GM12875 (cell line): Measurements from ENCODE around the gene TAF7.
"Not testable (repeated sequence)": the region's sequence is repeated elsewhere in the genome, so short reads cannot be mapped to it uniquely, and the experiment has no call there.

Experiments used
- H3K4me3 ChIP-seq: one replicate; pipeline ENCODE4 v1.5.1; 2011; ENCODE audit warnings: low read depth, low read length, control low read depth
- CTCF ChIP-seq: IDR thresholded peaks from 2 replicates; pipeline ENCODE4 v1.5.1; 2011; ENCODE audit warnings: low read depth, mild to moderate bottlenecking, control low read depth, inconsistent platforms, low read length, moderate library complexity, borderline replicate concordance; ENCODE audit not compliant: insufficient read depth

TAF7 gene

GRCh38 chr5:141330299-141331080 is 9.9 kb upstream of the TAF7 start, which contains the start of gene PCDHGA1:
PCDHGA1 (plus strand) TSS chr5:141330514.
- TF ChIP-seq CTCF = peak; percentile 40; the same call in 1 of the 2 replicates
- H3K4me3 ChIP-seq = no peak within 1 kb of the TSS

GRCh38 chr5:141328231-141328630 is 7.6 kb upstream of the TAF7 start:
- no peak for TF ChIP-seq CTCF
- H3K4me3 ChIP-seq = no peak overlapping the region

- no peak overlapping the region for H3K4me3 ChIP-seq
- peak; percentile 58; the same call in 1 of the 2 replicates for TF ChIP-seq CTCF
These were observed 5.7 kb upstream of the TAF7 start for GRCh38 chr5:141326088-141326854.

- no peak for TF ChIP-seq CTCF
- H3K4me3 ChIP-seq = no peak overlapping the region
These were observed 1.7 kb upstream of the TAF7 start for GRCh38 chr5:141322261-141322660.

- H3K4me3 ChIP-seq = peak overlapping the region; percentile 98
- TF ChIP-seq CTCF = no peak
These were observed 885 bp downstream of the TAF7 start for GRCh38 chr5:141319699-141320098.

- no peak for TF ChIP-seq CTCF
- no peak overlapping the region for H3K4me3 ChIP-seq
These were observed 1.4 kb downstream of the TAF7 start for GRCh38 chr5:141319202-141319601.

- not testable (repeated sequence) for H3K4me3 ChIP-seq
These were observed 3.6 kb downstream of the TAF7 start for GRCh38 chr5:141316963-141317362.
